GM18505 (cell line): Measurements from ENCODE around the gene C2orf49.

Source experiments
- ATAC-seq: cut with Tn5 transposase; IDR thresholded peaks from one replicate; pipeline ENCODE4 v1.9.1; 2021; ENCODE audit not compliant: unreplicated experiment
- POLR2A ChIP-seq: IDR thresholded peaks from 4 replicates; pipeline ENCODE4 v1.6.1; 2011; ENCODE audit warnings: borderline replicate concordance; ENCODE audit not compliant: insufficient read depth, insufficient read length; ENCODE audit errors: extremely low read depth

Gene C2orf49

DNA sequence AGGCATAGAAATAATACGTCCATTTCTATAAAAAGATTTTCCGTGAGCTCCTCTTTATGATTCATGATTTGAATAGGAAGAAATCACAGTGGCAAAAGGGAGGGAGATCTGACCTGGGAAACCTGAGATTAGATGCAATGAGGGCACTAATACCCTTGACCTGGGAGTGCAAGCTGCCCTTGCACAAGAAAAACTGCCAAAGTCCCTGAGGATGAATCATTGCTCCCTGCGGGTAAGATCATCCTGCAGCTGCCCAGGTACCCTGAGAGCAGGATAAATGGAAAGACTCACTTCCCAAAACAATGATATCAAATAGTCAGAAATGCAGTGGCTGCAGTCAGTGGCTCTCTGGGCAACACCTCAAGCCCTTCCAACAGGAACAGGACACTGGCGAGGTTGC is 49.9 kb downstream of the C2orf49 start:
- no peak for TF ChIP-seq POLR2A

DNA sequence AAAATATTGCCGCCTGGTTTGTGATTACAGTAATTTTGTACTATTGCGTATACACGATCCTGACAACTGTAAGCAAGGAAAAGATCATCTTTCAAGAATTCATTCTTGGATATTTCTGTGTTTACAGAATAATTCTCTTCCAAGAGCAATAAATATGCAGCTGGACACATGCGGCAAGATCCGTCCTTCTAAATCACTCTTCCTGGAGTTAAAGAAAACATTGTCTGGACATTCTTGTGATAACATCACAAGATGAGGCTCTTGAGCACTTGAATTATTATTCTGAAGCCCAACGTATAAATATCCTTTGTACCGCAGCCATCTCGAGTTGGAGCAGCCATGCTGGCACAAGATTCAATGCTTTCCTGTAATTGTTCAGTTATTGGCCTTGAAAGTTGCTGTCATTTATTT is 51.6 kb downstream of the C2orf49 start:
- TF ChIP-seq POLR2A, result no peak
- ATAC-seq, result no peak

More for the DNA sequence above, 49.9 kb downstream of the C2orf49 start:
- ATAC-seq, result no peak

DNA sequence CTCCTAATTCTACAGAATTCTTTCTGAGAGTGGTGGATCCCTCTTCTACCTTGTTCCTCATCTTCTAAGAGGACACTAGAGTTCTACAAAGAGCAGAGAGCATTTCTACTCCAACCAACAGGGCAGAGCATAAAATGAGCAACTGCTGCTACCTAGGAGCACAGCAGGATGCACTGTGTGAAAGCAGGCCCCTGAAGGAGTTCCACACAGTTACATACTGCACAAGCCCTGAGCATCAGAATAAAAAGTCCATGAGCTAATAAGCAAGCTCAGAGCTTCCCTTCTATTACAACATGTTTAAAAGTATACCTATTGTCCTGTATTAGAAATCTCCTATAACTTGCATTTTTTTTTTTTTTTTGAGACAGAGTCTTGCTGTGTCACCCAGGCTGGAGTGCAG is 53.1 kb downstream of the C2orf49 start:
- TF ChIP-seq POLR2A, result no peak
- ATAC-seq, result no peak

DNA sequence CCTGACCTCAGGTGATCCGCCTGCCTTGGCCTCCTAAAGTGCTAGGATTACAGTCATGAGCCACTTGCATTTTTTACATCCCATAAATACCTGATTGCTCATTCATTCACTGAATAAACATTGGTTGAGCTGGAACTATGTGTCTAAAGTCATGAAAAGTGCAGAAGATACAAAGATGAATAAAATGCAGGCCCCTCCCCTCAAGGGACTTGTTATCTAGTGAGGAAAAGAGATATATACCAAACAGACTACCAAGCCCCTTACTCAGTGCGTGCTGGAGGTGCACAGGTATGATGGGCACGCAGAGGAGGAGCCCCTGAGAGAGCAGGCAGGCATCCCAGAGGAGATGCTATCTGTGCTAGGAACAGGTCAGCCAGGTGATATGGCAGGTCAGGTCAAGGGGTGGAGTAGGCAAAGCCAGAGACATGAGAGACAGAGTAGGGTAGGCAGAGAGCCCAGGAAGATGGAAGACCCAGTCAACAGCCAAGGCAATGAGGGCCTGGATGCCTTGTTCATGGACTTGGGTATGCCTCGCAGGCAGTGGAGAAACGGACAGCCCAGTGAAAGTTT is 53.8 kb downstream of the C2orf49 start:
- ATAC-seq, result no peak
- TF ChIP-seq POLR2A, result no peak

DNA sequence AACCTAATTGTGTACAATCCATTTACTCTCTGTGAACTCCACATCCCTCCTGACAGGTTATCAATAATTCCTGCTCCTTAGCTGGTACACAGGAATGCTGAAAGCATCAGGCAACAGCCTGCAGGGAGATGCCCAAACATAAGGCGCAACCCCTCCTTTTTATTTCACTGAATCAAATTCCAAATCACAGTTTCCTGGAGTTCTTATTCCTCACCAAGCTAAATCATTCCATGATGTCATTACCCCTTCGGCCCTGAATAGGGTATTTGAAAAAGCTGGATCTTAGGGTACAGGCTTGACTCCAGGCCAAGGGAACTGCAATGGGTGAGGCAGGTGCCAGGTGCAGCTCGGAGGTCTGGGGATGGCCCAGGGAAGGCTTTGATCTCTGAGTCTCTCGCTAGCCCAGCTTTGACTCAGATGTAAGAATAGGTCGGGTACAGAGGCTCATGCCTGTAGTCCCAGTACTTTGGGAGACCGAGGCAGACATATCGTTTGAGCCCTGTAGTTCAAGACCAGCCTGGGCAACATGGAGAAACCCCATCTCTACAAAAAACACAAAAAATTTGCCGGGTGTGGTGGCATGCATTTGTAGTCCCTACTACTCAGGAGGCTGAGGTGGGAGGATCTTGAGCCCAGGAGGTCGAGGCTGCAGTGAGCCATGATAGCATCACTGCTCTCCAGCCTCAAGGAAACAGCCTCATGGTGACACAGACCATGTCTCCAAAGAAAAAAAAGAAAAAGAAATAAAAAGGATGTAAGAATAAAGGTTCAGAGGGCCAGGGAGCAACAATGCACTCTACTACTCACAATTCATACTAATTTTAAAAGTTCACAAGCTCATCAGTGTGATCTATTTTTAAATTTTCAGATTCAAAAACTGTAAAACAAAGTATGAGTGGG is 54.7 kb downstream of the C2orf49 start:
- no peak for ATAC-seq
- no peak for TF ChIP-seq POLR2A

DNA sequence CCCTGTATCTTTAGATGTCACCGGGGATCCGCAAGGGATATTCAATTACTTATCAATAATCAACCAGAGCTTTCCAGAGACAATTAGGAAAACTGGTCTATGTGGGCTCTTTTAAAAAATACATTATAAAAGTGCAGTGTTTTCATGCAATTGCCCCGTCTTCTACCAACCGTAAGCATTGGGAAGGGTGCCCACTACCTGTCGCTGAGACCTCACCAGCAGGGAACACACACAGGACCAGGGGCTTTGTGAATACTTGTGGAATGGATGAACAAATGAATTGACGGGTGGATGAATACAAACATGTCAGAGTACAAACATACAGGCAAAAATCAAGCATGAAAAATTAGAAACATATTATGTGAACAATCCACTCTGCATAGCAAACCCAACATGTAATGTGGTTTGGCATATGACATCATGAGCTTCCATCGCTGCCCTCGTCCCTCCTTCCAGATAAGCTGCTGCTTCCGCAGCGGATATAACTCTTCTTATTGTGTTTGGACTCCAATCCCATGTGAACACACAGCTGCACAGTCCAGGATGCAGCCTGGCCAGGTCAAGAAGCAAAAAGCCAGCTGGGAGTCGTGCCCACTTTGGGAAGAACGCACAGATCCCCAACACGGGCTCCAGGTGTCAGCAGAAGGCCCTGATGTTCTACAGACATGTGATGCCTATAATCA is 56.2 kb downstream of the C2orf49 start:
- TF ChIP-seq POLR2A, result no peak
- ATAC-seq, result no peak

DNA sequence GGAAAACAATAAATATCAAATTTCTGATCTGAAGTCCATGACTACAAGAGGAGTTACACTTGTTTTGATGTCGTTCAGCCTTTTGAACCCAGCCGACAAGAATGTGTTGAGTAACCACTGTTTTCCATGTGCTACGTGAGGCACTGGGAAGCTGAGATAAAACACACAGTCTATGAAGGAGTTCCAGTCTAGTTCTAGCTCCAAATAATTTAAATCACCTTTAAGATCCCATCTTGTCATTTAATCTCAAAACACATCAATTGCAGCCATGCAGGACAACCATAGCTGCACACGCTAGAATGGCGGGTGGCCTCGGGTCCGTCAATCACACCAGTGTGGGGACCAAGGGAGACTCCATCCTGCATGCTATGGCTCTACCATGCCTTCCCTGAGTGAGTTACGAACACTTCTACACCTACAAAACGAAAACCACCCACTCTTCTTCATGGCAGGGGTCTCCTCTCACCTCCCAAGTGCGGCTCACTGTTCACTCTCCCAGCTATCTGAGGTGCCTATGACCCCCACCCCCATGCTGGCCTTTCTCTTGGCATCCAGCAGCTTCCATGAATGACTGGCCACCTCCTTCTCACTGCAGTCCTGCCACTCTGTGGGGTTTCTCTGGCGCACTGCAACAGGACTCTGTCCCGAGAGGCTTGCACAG is 57.7 kb downstream of the C2orf49 start:
- TF ChIP-seq POLR2A, result no peak
- no peak for ATAC-seq

DNA sequence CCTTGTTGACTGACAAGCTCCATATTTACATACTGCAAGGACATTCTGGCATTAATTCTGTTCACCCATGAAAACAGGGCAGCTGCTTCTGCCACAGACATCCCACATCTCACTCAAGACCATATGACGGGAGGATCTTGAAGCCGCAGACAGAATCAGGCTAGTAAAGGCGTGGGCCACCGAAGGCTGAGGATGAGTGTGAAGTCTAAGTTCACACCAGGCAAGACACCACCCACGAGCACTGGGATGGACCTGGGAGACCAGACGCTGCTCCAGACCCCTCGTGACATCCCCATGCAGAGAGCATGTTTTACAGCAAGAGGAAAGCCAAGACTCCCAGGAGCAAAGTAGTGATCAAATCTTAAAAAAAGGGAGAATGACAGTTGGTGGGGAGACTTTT is 58.4 kb downstream of the C2orf49 start:
- ATAC-seq, result no peak
- no peak for TF ChIP-seq POLR2A

DNA sequence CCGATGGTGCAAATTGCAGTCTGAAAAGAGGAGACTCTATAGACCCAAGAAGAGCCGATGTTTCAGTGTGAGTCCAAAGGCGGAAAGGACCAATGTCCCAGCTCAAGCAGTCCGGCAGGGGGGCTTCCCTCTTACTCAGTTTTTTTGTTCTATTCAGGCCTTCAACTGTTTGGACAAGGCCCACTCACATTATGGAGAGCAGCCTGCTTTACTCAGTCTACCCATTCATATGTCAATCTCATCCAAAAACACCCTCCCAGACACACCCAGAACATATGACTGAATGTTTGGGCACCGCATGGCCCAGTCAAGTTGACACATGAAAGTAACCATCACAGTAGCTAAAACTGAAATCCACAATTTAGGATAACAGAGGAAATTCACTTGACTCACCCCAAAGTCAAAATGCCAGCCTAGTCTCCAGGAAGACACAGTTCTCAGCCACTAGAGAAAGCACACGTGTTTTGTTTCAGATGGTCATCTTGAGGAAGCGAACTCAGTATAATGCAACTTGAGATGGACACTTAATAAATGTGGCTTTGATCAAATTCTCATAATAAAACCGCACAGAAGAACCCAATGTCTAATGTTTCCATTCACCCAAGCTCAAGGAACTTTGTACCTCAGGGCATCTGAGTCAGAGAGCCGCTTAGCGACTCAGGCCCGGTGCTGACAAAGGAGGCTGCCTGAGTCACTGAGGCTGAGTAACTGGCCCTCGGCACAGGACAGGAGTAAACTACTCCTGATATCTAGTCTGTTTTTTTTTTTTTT is 59.1 kb downstream of the C2orf49 start:
- no peak for TF ChIP-seq POLR2A

DNA sequence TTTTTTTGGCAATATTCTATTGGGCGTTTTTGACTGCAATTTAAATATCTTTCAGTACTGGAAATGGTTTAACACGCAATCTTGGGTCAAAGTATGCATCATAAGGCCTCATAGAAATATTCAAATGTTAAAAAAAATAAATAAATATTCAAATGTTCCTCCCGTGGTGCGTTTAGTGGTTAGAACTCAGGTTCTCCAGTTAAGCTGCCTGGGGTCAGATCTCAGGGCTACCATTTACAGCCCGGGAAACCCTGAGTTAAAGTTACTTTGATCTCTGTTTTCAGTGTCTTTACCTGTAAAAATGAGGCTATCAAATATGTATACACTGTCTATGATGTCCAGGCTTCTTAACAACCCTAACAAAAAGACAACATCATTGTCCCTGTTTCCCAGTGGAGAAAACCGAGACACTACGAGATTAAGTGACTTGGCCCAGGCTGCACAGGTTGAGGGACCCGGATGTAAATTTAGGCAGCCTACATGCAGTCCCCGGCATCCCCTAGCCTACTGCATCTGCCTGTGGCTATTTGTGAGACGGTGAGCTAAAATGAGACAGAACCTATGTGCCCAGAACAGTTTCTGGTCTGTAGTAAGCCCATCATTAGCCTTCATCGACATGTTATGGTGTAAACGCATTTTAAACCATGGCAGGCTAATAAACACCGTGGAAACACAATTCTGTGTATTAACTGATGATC is 59.8 kb downstream of the C2orf49 start:
- no peak for TF ChIP-seq POLR2A
- no peak for ATAC-seq

More for the DNA sequence above, 59.1 kb downstream of the C2orf49 start:
- no peak for ATAC-seq

DNA sequence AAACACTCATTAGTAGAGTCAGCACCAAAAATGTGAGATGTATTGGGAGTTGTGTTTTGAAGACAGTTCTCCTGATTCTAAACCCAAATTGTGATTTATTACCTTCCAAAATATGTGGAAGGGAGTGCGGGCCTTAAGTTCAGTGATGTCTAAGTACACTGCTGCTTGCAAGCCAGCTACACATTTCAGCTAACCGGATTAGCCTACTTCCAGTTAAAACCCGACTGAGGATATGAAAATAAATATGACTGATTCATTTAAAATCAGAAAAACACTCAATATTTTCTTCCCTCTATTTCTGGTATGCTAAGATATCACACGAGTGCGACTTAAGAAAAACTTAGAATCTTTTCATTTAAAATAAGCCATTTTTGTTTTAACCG is 60.6 kb downstream of the C2orf49 start:
- no peak for TF ChIP-seq POLR2A
- ATAC-seq, result no peak

DNA sequence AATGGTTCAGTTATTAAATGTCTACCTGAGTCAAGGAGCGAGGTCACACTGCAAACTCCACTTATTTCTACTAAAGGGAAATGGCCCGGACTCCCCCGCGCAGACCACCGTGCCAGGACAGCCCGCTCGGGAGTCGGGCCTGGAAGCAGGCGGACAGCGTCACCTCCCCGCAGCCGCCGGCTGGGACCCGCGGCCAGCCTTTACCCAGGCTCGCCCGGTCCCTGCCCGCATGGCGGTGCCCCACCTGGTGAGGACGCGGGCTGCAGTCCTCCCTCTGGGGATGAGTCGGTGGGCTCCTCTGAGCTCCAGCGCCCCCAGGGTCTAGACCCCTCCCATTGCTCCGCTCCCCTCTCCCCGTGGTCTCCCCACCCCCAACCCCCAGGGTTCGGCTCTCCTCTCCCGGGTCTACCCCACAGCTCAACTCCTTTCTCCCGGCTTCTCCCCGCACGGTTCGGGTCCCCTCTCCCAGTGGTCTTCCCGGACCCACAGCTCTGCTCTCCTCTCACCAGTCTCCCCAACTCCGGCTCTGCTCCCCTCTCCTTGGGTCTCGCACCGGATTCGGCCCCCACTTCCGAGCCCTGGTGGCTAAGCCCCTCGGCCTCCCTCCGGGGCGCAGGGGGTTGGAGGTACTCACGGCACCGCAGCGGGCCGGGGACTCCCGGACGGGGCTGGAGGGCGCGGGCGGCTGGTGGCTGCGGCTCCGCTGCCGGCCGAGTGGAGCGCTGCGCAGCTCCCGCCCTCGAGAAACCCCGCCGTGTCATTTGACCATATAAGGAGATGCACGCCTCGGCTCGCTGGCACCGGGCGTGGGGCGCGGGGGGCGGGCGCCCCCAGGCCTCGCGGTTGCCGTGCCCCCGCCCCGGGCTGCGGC is 61.2 kb downstream of the C2orf49 start, which contains the start of gene FHL2:
TSS of gene FHL2 (minus strand) at position 716 of the 871 bp plus-strand sequence. CDS start 12,535 bp downstream, outside the sequence.
- TF ChIP-seq POLR2A, result no peak

More for the DNA sequence above, 61.2 kb downstream of the C2orf49 start, which contains the start of gene FHL2:
- peak; percentile 98 for ATAC-seq
